Neural cell (in vitro differentiated cells): ENCODE measurements around the gene SLC17A9. TPM values are rescaled to one million over a fixed set of nuclear protein-coding genes. Genes with fewer than 3 reads are reported as not detected.

Experiments
- H2AFZ ChIP-seq: fragments of 200-600, 300-800 bp; sonication (generic), shearing (Covaris generic); 2 replicates; pipeline ENCODE4 v1.6.0; 2014; ENCODE audit warnings: low read depth, mild to moderate bottlenecking, antibody characterized with exemption, low read length, moderate library complexity
- H3F3A ChIP-seq: fragments of 200-600 bp; shearing (Covaris generic); 2 replicates; pipeline ENCODE4 v1.6.1; 2016; ENCODE audit warnings: mild to moderate bottlenecking, moderate library complexity, mixed read lengths, antibody characterized with exemption, low read length; ENCODE audit not compliant: insufficient read depth, poor library complexity, severe bottlenecking
- H3K27ac ChIP-seq: fragments of 200-600, 300-800 bp; sonication (generic), shearing (Covaris generic); 2 replicates; pipeline ENCODE4 v1.5.1; 2014; ENCODE audit warnings: mild to moderate bottlenecking, low read length, moderate library complexity
- H3K27me3 ChIP-seq: fragments of 300-800, 200-600 bp; sonication (generic), shearing (Covaris generic); 2 replicates; pipeline ENCODE4 v1.6.0; 2014; ENCODE audit warnings: mild to moderate bottlenecking, low read depth, low read length, moderate library complexity; ENCODE audit not compliant: insufficient read depth
- H3K36me3 ChIP-seq: fragments of 300-800, 200-600 bp; sonication (generic), shearing (Covaris generic); 2 replicates; pipeline ENCODE4 v1.5.1; 2014; ENCODE audit warnings: mild to moderate bottlenecking, antibody characterized with exemption, low read length, moderate library complexity; ENCODE audit not compliant: insufficient read depth
- H3K4me2 ChIP-seq: fragments of 300-800, 200-600 bp; sonication (generic), shearing (Covaris generic); 2 replicates; pipeline ENCODE4 v1.6.0; 2014; ENCODE audit warnings: mild to moderate bottlenecking, low read length
- H3K4me3 ChIP-seq: fragments of 300-800, 200-600 bp; sonication (generic), shearing (Covaris generic); 2 replicates; pipeline ENCODE4 v1.5.1; 2014; ENCODE audit warnings: mild to moderate bottlenecking, low read length, moderate library complexity
- H3K79me2 ChIP-seq: fragments of 200-600 bp; shearing (Covaris generic); replicated peaks from 2 replicates; pipeline ENCODE4 v1.6.0; 2014; ENCODE audit warnings: mild to moderate bottlenecking, low read length, moderate library complexity; ENCODE audit not compliant: insufficient read depth
- H3K9ac ChIP-seq: fragments of 300-800, 200-600 bp; sonication (generic), shearing (Covaris generic); 2 replicates; pipeline ENCODE4 v1.6.1; 2016; ENCODE audit warnings: mild to moderate bottlenecking, low read length, mixed read lengths
- H3K9me2 ChIP-seq: fragments of 200-600 bp; shearing (Covaris generic); 2 replicates; pipeline ENCODE4 v1.6.1; 2016; ENCODE audit warnings: mild to moderate bottlenecking, low read length, mixed read lengths; ENCODE audit not compliant: insufficient read depth
- H3K9me3 ChIP-seq: fragments of 200-600, 300-800 bp; sonication (generic), shearing (Covaris generic); 2 replicates; pipeline ENCODE4 v1.6.1; 2016; ENCODE audit warnings: mild to moderate bottlenecking, mixed run types, low read length, moderate library complexity, mixed read lengths
- H4K20me1 ChIP-seq: fragments of 200-600 bp; shearing (Covaris generic); 2 replicates; pipeline ENCODE4 v1.6.1; 2016; ENCODE audit warnings: mild to moderate bottlenecking, mixed run types; ENCODE audit not compliant: insufficient read depth
- CTCF ChIP-seq: fragments of 450-650 bp; IDR thresholded peaks from 2 replicates; pipeline ENCODE4 v1.5.1; 2014; ENCODE audit warnings: antibody characterized with exemption, mild to moderate bottlenecking, moderate library complexity; ENCODE audit not compliant: poor library complexity, severe bottlenecking
- EP300 ChIP-seq: fragments of 450-650 bp; conservative IDR thresholded peaks from 2 replicates; pipeline ENCODE4 v1.6.1; 2014; ENCODE audit warnings: antibody characterized with exemption, mild to moderate bottlenecking, moderate library complexity; ENCODE audit not compliant: poor library complexity, severe bottlenecking
- EZH2 ChIP-seq: fragments of 200-600, 300-800 bp; shearing (Covaris generic), sonication (generic); IDR thresholded peaks from 2 replicates; pipeline ENCODE4 v1.6.1; 2014; ENCODE audit warnings: antibody characterized with exemption, low read length, borderline replicate concordance, mild to moderate bottlenecking; ENCODE audit not compliant: insufficient read depth, poor library complexity, severe bottlenecking
- MXI1 ChIP-seq: fragments of 450-650 bp; conservative IDR thresholded peaks from 2 replicates; pipeline ENCODE4 v1.6.1; 2014; ENCODE audit warnings: antibody characterized with exemption, mild to moderate bottlenecking; ENCODE audit not compliant: poor library complexity, severe bottlenecking
- POLR2AphosphoS5 ChIP-seq: IDR thresholded peaks from 2 replicates; pipeline ENCODE4 v1.6.1; 2012
- RAD21 ChIP-seq: fragments of 450-650 bp; conservative IDR thresholded peaks from 2 replicates; pipeline ENCODE4 v1.6.1; 2014; ENCODE audit warnings: antibody characterized with exemption, mild to moderate bottlenecking, moderate library complexity
- REST ChIP-seq: IDR thresholded peaks from 2 replicates; pipeline ENCODE4 v1.6.1; 2012; ENCODE audit warnings: borderline replicate concordance
- SMC3 ChIP-seq: fragments of 450-650 bp; conservative IDR thresholded peaks from 2 replicates; pipeline ENCODE4 v1.6.1; 2014; ENCODE audit warnings: antibody characterized with exemption, mild to moderate bottlenecking, moderate library complexity; ENCODE audit not compliant: poor library complexity
- TAF1 ChIP-seq: IDR thresholded peaks from 2 replicates; pipeline ENCODE4 v1.6.1; 2012; ENCODE audit warnings: low read depth
- polyA plus RNA-seq: library from polyadenylated mRNA; depleted of rRNA; stranded (reverse); fragments of >200 nt; gene quantifications from 2 replicates; pipeline ENCODE4 v1.2.3, GENCODE V29; 2014

The SLC17A9 gene
- polyA plus RNA-seq, 1 donor from 2014 or later, result not detected

- no peak for TF ChIP-seq RAD21
- no peak for TF ChIP-seq EP300
- TF ChIP-seq POLR2AphosphoS5, result no peak
- no peak for TF ChIP-seq TAF1
- no peak for TF ChIP-seq CTCF
- TF ChIP-seq MXI1, result no peak
- no peak for TF ChIP-seq EZH2
- TF ChIP-seq REST, result no peak
- TF ChIP-seq SMC3, result no peak
Observed at GRCh38 chr20:62940875-62941274, 11.6 kb upstream of the SLC17A9 start.

GRCh38 chr20:62941792-62942191 is 10.7 kb upstream of the SLC17A9 start:
- H3K4me3 ChIP-seq, result no peak overlapping the region
- TF ChIP-seq EZH2 (no peak), SMC3 (no peak)
- H3K27ac ChIP-seq, result no peak overlapping the region
- H3K36me3 ChIP-seq, result no peaks in the 10 kb centered on the region
- no peaks in the 10 kb centered on the region for H3K9me2 ChIP-seq
- H4K20me1 ChIP-seq, result no peaks in the 10 kb centered on the region
- no peak overlapping the region for H3K9ac ChIP-seq
- no peaks in the 10 kb centered on the region for H3K9me3 ChIP-seq
- no peaks in the 10 kb centered on the region for H3F3A ChIP-seq
- H2AFZ ChIP-seq, result no peak overlapping the region
- no peak overlapping the region for H3K4me2 ChIP-seq
- H3K79me2 ChIP-seq, result peaks cover 44% of the 10 kb centered on the region
- H3K27me3 ChIP-seq, result no peaks in the 10 kb centered on the region

More at GRCh38 chr20:62940875-62941274, 11.6 kb upstream of the SLC17A9 start:
- Histone ChIP-seq H3K27ac (no peak overlapping the region), H3K9me2 (no peaks in the 10 kb centered on the region), H3K9me3 (no peaks in the 10 kb centered on the region), H3K27me3 (no peaks in the 10 kb centered on the region), H3K4me3 (no peak overlapping the region), H2AFZ (no peak overlapping the region), H4K20me1 (no peaks in the 10 kb centered on the region), H3K4me2 (no peak overlapping the region), H3F3A (no peaks in the 10 kb centered on the region), H3K79me2 (peaks cover 53% of the 10 kb centered on the region), H3K36me3 (no peaks in the 10 kb centered on the region), H3K9ac (no peak overlapping the region)

- Histone ChIP-seq H2AFZ (no peak overlapping the region), H3K9me3 (no peaks in the 10 kb centered on the region), H3K4me3 (no peak overlapping the region), H3K9me2 (no peaks in the 10 kb centered on the region), H3F3A (no peaks in the 10 kb centered on the region), H3K36me3 (no peaks in the 10 kb centered on the region), H3K9ac (no peak overlapping the region), H3K4me2 (no peak overlapping the region), H3K27me3 (no peaks in the 10 kb centered on the region), H3K27ac (no peak overlapping the region), H4K20me1 (no peaks in the 10 kb centered on the region), H3K79me2 (peaks cover 39% of the 10 kb centered on the region)
- TF ChIP-seq POLR2AphosphoS5, result no peak
- no peak for TF ChIP-seq MXI1
- no peak for TF ChIP-seq RAD21
- TF ChIP-seq SMC3, result no peak
- no peak for TF ChIP-seq TAF1
- TF ChIP-seq EP300, result no peak
- no peak for TF ChIP-seq CTCF
- no peak for TF ChIP-seq EZH2
- no peak for TF ChIP-seq REST
Observed at GRCh38 chr20:62942456-62942855, 10.1 kb upstream of the SLC17A9 start.
